ENCODE measurements around the gene ABTB2. TPM values are rescaled to one million over a fixed set of nuclear protein-coding genes. Genes with fewer than 3 reads are reported as not detected.

ABTB2 gene
- total RNA-seq, 4 donors from 2014 or later: 5.4 to 15.6 (median 12.8) TPM

GRCh38 chr11:34134765-34135164 is 223.0 kb downstream of the ABTB2 start:
- DNase-seq (ENCODE audit: low spot score in 2 of 2): no peak
- Histone ChIP-seq H3K9me3 (no peaks in the 10 kb centered on the region), H3K27me3 (no peaks in the 10 kb centered on the region), H3K4me1 (no peaks in the 10 kb centered on the region), H3K27ac (no peak overlapping the region), H3K36me3 (peaks cover 100% of the 10 kb centered on the region), H3K4me3 (no peak overlapping the region)
- WGBS: 81% methylated on average over 5 of the region's 5 CpGs
- no peak for TF ChIP-seq EP300 (IDR thresholded peaks at IDR 0.05)
- TF ChIP-seq POLR2A (IDR thresholded peaks at IDR 0.05): no peak
- TF ChIP-seq CTCF (IDR thresholded peaks at IDR 0.05): no peak
- no peak for TF ChIP-seq POLR2AphosphoS5 (IDR thresholded peaks at IDR 0.05)

DNA sequence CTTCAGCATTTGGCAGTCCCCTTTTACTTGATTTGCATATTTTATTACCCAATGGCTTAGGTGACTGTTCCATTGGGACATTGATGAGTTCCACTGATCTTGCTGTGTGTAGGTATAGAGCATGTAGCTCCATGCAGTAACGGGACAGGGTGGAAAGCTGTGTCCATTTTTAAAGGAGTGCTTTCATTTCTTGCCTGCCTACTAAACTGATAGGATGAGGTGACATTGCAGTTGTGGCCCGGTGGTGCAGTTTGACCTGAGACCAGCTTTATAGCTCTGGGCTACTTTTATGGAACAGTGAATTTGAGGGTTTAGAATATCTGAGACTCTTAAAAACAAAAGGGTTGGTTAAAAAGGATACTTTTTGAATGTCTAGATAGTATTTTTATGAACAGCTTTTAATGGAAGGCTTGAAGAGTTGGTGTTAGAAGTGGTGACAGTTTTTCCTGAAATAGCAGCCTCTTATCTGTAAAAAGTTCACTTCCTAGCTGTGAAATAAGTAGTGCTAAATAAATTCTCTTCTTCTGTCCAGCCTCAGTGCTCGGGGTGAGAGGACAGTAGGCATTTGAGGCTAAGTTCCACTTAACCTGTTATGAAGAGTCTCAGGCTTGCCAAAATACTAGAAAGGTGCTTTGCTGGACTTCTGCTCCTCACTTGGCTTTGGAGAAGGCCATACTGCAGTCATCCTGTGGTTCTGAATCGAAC is 225.4 kb downstream of the ABTB2 start:
- no peaks in the 10 kb centered on the region for H3K27me3 ChIP-seq
- TF ChIP-seq POLR2A (IDR thresholded peaks at IDR 0.05): no peak
- TF ChIP-seq CTCF (IDR thresholded peaks at IDR 0.05): no peak
- no peak for TF ChIP-seq POLR2AphosphoS5 (IDR thresholded peaks at IDR 0.05)
- TF ChIP-seq EP300 (IDR thresholded peaks at IDR 0.05): no peak
- H3K4me3 ChIP-seq: no peak overlapping the region
- no peak for DNase-seq (ENCODE audit: low spot score in 2 of 2)
- H3K36me3 ChIP-seq: peaks cover 98% of the 10 kb centered on the region
- H3K4me1 ChIP-seq: no peaks in the 10 kb centered on the region
- H3K9me3 ChIP-seq: no peaks in the 10 kb centered on the region
- no peak overlapping the region for H3K27ac ChIP-seq
- WGBS: 92% methylated on average over 4 of the region's 4 CpGs

- no peak overlapping the region for H3K27ac ChIP-seq
- no peak overlapping the region for H3K4me3 ChIP-seq
- 98% methylated on average over 3 of the region's 3 CpGs for WGBS
- DNase-seq (ENCODE audit: low spot score in 2 of 2): no peak
- no peaks in the 10 kb centered on the region for H3K9me3 ChIP-seq
- no peak for TF ChIP-seq POLR2A (IDR thresholded peaks at IDR 0.05)
- H3K27me3 ChIP-seq: no peaks in the 10 kb centered on the region
- H3K4me1 ChIP-seq: no peaks in the 10 kb centered on the region
- peaks cover 97% of the 10 kb centered on the region for H3K36me3 ChIP-seq
These were observed 229.0 kb downstream of the ABTB2 start for GRCh38 chr11:34128824-34129223.

GRCh38 chr11:34126959-34127848 is 230.6 kb downstream of the ABTB2 start:
- no peak for TF ChIP-seq POLR2AphosphoS5 (IDR thresholded peaks at IDR 0.05)
- TF ChIP-seq EP300 (IDR thresholded peaks at IDR 0.05): no peak
- no peak for TF ChIP-seq POLR2A (IDR thresholded peaks at IDR 0.05)
- TF ChIP-seq CTCF (IDR thresholded peaks at IDR 0.05): no peak
- peaks cover 97% of the 10 kb centered on the region for H3K36me3 ChIP-seq
- 94% methylated on average over 11 of the region's 12 CpGs for WGBS

DNA sequence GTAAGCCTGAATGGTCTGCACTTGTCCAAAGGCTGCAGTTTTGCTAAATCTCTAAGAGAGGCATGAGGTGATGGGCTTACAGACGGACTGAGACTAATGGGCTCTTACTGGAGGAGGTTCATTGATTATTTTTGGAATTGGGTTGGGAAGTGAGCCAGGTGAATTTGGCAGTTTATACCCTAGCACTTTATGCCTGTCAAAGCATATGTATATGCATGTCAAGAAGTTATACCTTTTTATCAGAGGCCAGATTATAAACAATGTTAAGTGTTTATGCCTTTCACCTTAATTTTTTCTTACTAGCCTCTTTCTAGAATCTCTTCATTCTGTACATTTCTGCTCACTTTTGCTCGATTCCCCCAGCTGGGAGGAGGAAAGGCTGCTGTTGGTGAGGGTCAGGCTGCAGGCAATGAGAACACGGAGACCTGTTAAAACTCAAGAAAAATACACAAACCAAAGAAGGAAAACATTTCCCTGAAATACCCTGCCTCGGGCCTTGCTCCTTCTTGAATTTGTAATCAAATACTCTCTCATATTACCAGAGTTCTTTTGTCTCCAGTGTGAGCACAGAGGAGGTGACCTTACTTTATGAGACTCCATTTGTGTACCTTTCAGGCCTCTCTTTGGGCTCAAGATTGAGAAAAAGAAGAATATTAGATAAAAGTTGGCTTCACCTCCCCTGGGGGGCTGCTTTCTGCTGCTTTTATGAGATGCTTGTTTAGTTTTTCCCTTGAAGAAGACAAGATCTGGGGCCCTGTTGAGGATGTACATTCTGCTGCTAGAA is 232.7 kb downstream of the ABTB2 start:
- no peaks in the 10 kb centered on the region for H3K27me3 ChIP-seq
- H3K36me3 ChIP-seq: peaks cover 97% of the 10 kb centered on the region
- DNase-seq (ENCODE audit: low spot score in 2 of 2): no peak
- H3K4me3 ChIP-seq: no peak overlapping the region
- 87% methylated on average over 4 of the region's 4 CpGs for WGBS
- TF ChIP-seq POLR2AphosphoS5 (IDR thresholded peaks at IDR 0.05): no peak
- no peak for TF ChIP-seq EP300 (IDR thresholded peaks at IDR 0.05)
- no peak for TF ChIP-seq CTCF (IDR thresholded peaks at IDR 0.05)
- TF ChIP-seq POLR2A (IDR thresholded peaks at IDR 0.05): no peak
- no peak overlapping the region for H3K27ac ChIP-seq
- no peaks in the 10 kb centered on the region for H3K4me1 ChIP-seq
- H3K9me3 ChIP-seq: no peaks in the 10 kb centered on the region

More at GRCh38 chr11:34126959-34127848, 230.6 kb downstream of the ABTB2 start:
- no peaks in the 10 kb centered on the region for H3K9me3 ChIP-seq
- DNase-seq (ENCODE audit: low spot score in 2 of 2): no peak
- H3K4me1 ChIP-seq: no peaks in the 10 kb centered on the region
- H3K4me3 ChIP-seq: no peak overlapping the region
- no peaks in the 10 kb centered on the region for H3K27me3 ChIP-seq
- H3K27ac ChIP-seq: no peak overlapping the region
